Activated naive CD8-positive, alpha-beta T cell treated with anti-CD3 and anti-CD28 coated beads, Interleukin-2, amount 50 U/mL, for 24 hours (primary cell): Measurements from ENCODE around the gene BEST3.

Experiments
- ATAC-seq: fragments of 150-1000 bp; cut with Tn5 transposase; one replicate; pipeline ENCODE4 v1.10.0; 2021
- DNase-seq: peaks from one replicate; pipeline ENCODE4 v3.0.0; 2021
- H3K27ac Mint-ChIP-seq: one replicate; pipeline ENCODE4 v1.8.0; 2021; ENCODE audit warnings: mild to moderate bottlenecking, mixed read lengths
- H3K27me3 Mint-ChIP-seq: one replicate; pipeline ENCODE4 v1.8.0; 2021; ENCODE audit warnings: mixed read lengths
- H3K36me3 Mint-ChIP-seq: one replicate; pipeline ENCODE4 v1.8.0; 2021; ENCODE audit warnings: low read depth, mixed read lengths
- H3K4me1 Mint-ChIP-seq: one replicate; pipeline ENCODE4 v1.8.0; 2021; ENCODE audit warnings: mixed read lengths
- H3K4me3 Mint-ChIP-seq: one replicate; pipeline ENCODE4 v1.8.0; 2021; ENCODE audit warnings: mild to moderate bottlenecking, moderate library complexity, mixed read lengths
- H3K9me3 Mint-ChIP-seq: one replicate; pipeline ENCODE4 v1.8.0; 2021; ENCODE audit warnings: mixed read lengths

Gene BEST3

DNA sequence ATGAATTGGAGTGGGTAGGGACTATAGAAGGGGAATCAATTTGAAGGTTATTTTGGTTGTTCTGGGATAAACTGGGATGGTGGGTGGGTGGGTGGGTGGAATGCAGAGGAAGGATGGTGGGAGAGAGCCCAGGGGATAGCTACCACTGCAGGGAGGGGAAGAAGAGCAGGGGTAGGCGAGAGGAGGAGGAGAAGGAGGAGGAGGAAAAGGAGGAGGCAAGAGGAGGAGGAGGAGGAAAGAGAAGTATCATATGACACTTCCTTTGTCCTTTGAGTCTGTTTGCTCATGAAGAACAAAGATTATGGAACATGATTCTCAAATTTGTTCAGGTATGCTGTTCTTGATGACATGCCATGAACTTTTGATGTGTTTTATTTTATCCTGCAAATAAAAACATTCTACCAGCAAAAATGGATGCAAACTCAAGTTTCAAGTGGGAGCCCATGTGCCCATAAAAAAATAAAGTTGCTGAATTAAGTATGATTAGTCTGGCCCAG lies 4.1 kb upstream of the BEST3 start:
- ATAC-seq (no peak), DNase-seq (no peak)
- Mint-ChIP-seq H3K36me3 (no peaks in the 10 kb centered on the region), H3K27me3 (peaks cover 11% of the 10 kb centered on the region), H3K9me3 (no peaks in the 10 kb centered on the region), H3K4me3 (no peak overlapping the region), H3K4me1 (no peaks in the 10 kb centered on the region), H3K27ac (no peak overlapping the region)

DNA sequence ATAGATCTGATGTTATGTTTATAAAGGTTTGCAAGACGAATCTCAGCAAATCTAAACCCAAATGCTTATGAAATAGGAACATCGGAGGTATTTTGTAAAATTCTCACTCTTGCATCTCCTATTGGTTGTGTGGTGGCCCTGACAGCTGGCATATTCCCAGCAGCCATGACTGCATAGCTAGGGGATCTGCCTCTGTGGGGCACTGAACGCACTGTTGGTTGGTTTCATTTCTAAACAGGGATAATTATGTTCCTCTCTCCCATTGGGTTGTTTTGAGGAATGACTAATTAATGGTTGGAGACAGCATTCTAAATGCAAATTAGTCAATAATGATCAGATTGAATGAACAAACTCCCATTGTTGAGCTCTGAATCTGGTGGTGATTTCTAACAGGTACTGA lies 2.7 kb upstream of the BEST3 start:
- DNase-seq = no peak
- Mint-ChIP-seq H3K4me3 (no peak overlapping the region), H3K27me3 (peaks cover 11% of the 10 kb centered on the region), H3K4me1 (no peaks in the 10 kb centered on the region), H3K9me3 (no peaks in the 10 kb centered on the region), H3K36me3 (no peaks in the 10 kb centered on the region), H3K27ac (no peak overlapping the region)
- no peak for ATAC-seq

- H3K27ac Mint-ChIP-seq = no peak overlapping the region
- no peak overlapping the region for H3K4me3 Mint-ChIP-seq
- ATAC-seq (no peak), DNase-seq (no peak)
- H3K9me3 Mint-ChIP-seq = no peaks in the 10 kb centered on the region
- no peaks in the 10 kb centered on the region for H3K36me3 Mint-ChIP-seq
- peaks cover 3% of the 10 kb centered on the region for H3K27me3 Mint-ChIP-seq
- no peaks in the 10 kb centered on the region for H3K4me1 Mint-ChIP-seq
Measured at GRCh38 chr12:69698054-69698453, 1.0 kb downstream of the BEST3 start.

- Mint-ChIP-seq H3K4me1 (peaks cover 6% of the 10 kb centered on the region), H3K36me3 (no peaks in the 10 kb centered on the region), H3K4me3 (no peak overlapping the region), H3K27ac (no peak overlapping the region), H3K9me3 (no peaks in the 10 kb centered on the region), H3K27me3 (peaks cover 4% of the 10 kb centered on the region)
- ATAC-seq = no peak
- DNase-seq = no peak
Measured at GRCh38 chr12:69694123-69694522, 5.0 kb downstream of the BEST3 start.

DNA sequence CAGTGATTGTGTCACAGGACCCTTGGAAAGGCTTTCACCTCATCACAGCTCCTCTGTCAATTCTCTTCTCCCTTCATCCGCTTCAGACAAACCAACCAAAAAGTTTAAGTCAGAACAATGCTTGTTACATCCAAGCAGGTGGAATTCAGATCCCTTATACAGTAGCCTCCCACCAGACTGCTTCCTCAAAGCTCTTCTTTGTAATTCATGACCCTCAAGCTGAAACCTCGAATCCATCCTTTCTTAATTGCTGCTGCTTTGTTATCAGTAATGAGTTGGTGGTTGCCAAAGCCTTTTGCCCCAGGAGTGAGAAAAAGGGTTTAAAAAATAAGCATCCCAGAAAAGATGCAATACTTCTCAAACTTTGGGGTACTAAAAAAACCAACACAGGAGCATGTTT lies 9.5 kb downstream of the BEST3 start:
- DNase-seq (no peak), ATAC-seq (no peak)
- no peak overlapping the region for H3K27ac Mint-ChIP-seq
- H3K27me3 Mint-ChIP-seq = peaks cover 15% of the 10 kb centered on the region
- H3K4me3 Mint-ChIP-seq = no peak overlapping the region
- H3K9me3 Mint-ChIP-seq = no peaks in the 10 kb centered on the region
- peaks cover 9% of the 10 kb centered on the region for H3K4me1 Mint-ChIP-seq
- H3K36me3 Mint-ChIP-seq = no peaks in the 10 kb centered on the region

DNA sequence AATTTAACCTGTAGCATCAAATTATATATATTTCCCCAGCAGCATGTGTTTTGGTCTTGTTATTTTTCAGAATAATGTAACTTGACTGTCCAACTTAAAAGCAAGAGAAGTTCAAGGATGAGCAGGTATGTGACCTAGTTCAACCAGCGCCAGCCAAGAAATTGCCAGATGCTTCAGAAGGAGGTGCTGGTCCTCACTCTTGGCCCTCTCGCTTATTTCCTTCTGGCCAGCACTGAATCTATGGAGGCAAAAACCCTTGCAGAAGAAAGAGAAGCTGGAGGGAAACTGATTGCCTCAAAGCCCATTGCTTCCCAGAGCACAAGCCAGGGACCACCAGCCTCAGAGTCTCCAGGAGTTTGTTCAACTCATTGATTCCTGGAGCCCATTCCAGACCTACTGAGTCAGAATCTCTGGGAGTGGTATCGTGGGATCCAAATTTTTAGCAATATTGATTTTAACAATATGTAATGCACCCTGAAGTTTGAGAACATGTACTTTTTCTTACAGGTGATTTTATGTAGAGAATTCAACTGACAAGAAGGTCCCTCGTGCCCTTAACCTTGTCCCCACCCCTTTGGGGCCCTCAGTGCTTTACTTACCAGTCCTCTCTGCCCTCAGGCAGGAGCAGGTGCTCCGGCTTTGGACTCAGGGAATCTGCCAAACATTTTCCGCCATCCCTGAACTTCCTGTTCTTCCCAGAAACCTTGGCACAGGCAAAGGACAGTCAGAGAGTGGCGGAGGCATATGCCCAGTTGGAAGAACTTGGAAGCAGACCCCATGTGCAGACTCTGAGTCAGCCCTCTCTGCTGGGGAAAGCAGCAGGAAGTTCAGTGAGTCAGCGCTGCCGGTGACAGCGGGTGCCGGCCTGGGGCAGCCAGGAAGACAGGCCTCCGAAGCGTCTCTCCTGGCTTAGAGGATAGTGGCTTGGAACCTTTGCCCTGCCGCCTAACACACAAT lies 10.4 kb downstream of the BEST3 start:
- peak; percentile 90 for ATAC-seq

DNA sequence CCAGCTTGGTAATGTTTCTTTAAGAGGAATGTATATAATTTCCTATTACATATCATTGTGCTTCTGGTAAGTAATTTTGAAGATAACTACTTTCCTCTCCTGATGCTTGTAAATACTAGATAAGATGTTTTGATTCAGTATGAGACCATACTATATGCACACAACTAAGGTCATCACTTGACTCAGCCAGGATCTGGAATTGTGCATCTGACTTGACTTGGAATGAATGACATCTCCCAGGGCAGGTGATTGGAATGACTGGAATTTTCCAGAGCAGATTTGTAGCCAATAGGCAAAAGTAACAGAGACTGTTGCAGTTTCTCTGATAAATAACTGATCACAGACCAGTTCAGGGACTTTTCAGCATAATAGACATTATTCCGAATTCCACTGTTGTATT lies 11.1 kb downstream of the BEST3 start:
- H3K36me3 Mint-ChIP-seq = no peaks in the 10 kb centered on the region
- H3K27ac Mint-ChIP-seq = no peak overlapping the region
- ATAC-seq (no peak), DNase-seq (no peak)
- no peak overlapping the region for H3K4me3 Mint-ChIP-seq
- peaks cover 9% of the 10 kb centered on the region for H3K4me1 Mint-ChIP-seq
- H3K27me3 Mint-ChIP-seq = peaks cover 16% of the 10 kb centered on the region
- H3K9me3 Mint-ChIP-seq = no peaks in the 10 kb centered on the region

More for the DNA sequence above, 10.4 kb downstream of the BEST3 start:
- H3K4me3 Mint-ChIP-seq = no peak overlapping the region
- H3K27me3 Mint-ChIP-seq = peaks cover 16% of the 10 kb centered on the region
- H3K9me3 Mint-ChIP-seq = no peaks in the 10 kb centered on the region
- H3K27ac Mint-ChIP-seq = no peak overlapping the region
- DNase-seq = peak; percentile 26
- H3K36me3 Mint-ChIP-seq = no peaks in the 10 kb centered on the region
- peaks cover 9% of the 10 kb centered on the region for H3K4me1 Mint-ChIP-seq

- peaks cover 16% of the 10 kb centered on the region for H3K27me3 Mint-ChIP-seq
- peaks cover 9% of the 10 kb centered on the region for H3K4me1 Mint-ChIP-seq
- no peaks in the 10 kb centered on the region for H3K9me3 Mint-ChIP-seq
- no peak overlapping the region for H3K27ac Mint-ChIP-seq
- no peak for DNase-seq
- no peak for ATAC-seq
- H3K36me3 Mint-ChIP-seq = no peaks in the 10 kb centered on the region
- H3K4me3 Mint-ChIP-seq = no peak overlapping the region
Measured at GRCh38 chr12:69687390-69687789, 11.7 kb downstream of the BEST3 start.

DNA sequence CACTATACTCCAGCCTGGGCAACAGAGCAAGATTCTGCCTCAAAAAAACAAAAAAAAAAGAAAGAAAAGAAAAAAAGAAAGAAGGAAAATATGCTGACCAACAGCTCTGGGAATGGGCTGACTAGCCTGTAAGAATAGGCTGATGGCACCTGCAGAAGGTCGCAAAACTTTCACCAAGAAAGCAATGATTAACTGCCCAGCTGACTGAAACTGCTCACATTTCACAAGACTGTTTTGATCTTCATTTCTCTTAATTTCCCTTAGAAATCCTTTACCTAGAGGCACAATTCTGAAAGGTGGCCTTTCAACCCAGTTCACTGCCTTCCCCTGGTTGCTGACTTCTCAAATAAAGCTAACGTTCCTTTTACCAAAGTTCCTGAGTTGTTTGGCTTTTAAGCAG lies 12.4 kb downstream of the BEST3 start:
- DNase-seq (no peak), ATAC-seq (no peak)
- Mint-ChIP-seq H3K36me3 (no peaks in the 10 kb centered on the region), H3K4me1 (peaks cover 9% of the 10 kb centered on the region), H3K9me3 (no peaks in the 10 kb centered on the region), H3K4me3 (no peak overlapping the region), H3K27ac (no peak overlapping the region), H3K27me3 (peaks cover 16% of the 10 kb centered on the region)

GRCh38 chr12:69685810-69686209 lies 13.3 kb downstream of the BEST3 start:
- Mint-ChIP-seq H3K27ac (no peak overlapping the region), H3K27me3 (peaks cover 15% of the 10 kb centered on the region), H3K9me3 (no peaks in the 10 kb centered on the region), H3K36me3 (no peaks in the 10 kb centered on the region), H3K4me3 (no peak overlapping the region), H3K4me1 (peaks cover 9% of the 10 kb centered on the region)
- no peak for DNase-seq
- peak; percentile 82 for ATAC-seq

DNA sequence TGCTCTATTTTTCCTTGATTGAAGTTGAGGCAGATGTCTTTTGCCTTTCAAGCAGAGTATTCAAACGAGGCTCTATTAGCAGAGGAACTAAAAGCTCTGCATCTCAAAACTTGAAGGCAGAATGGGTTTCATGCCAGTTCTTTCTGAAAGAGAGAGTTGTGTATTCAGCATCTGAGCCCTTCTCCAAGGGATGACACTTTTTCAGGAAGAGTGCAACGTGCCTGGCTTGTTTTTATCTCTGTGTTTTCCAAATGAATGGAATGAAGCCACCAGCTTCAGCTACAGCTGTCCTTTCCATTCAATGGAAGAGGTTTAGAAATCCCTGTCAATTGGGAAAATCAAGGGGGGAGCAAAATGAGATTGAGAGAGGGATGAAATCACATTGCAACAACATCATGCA lies 14.6 kb downstream of the BEST3 start:
- Mint-ChIP-seq H3K27ac (no peak overlapping the region), H3K27me3 (peaks cover 14% of the 10 kb centered on the region), H3K4me3 (no peak overlapping the region), H3K36me3 (no peaks in the 10 kb centered on the region), H3K9me3 (no peaks in the 10 kb centered on the region), H3K4me1 (peaks cover 6% of the 10 kb centered on the region)
- DNase-seq (no peak), ATAC-seq (no peak)

DNA sequence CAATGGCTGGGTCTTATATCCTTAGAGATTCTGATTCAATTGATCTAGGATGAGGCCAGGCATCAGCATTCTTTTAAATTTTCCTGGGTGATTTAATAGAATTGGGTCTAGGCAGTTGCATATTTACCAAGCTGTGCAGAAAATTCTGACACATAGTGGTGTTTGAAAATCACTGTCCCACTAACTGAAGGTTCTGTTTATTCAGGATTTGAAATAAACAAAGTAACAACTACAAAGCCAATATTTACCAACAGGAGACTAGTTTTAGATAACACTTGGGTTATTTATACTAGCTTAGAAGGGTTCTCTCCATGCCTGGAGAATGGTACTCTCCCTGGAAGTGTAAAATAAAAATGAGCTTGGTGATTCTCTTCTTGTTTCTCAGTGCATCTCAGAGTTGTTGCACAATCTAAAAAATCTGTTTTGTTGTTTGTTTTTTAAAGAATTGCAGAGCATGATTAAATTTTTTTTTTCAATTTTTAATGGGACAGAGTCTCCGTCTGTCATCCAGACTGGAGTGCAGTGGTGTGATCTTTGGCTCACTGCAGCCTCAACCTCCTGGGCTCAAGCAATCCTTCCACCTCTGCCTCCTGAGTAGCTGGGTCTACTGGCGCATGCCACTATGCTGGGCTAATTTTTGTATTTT lies 16.9 kb downstream of the BEST3 start:
- H3K27ac Mint-ChIP-seq = no peak overlapping the region
- H3K4me3 Mint-ChIP-seq = no peak overlapping the region
- ATAC-seq (no peak), DNase-seq (no peak)
- no peaks in the 10 kb centered on the region for H3K36me3 Mint-ChIP-seq
- peaks cover 17% of the 10 kb centered on the region for H3K27me3 Mint-ChIP-seq
- no peaks in the 10 kb centered on the region for H3K4me1 Mint-ChIP-seq
- H3K9me3 Mint-ChIP-seq = no peaks in the 10 kb centered on the region

- H3K36me3 Mint-ChIP-seq = no peaks in the 10 kb centered on the region
- no peaks in the 10 kb centered on the region for H3K4me1 Mint-ChIP-seq
- ATAC-seq (no peak), DNase-seq (no peak)
- peaks cover 3% of the 10 kb centered on the region for H3K27me3 Mint-ChIP-seq
- H3K9me3 Mint-ChIP-seq = no peaks in the 10 kb centered on the region
- H3K4me3 Mint-ChIP-seq = no peak overlapping the region
- no peak overlapping the region for H3K27ac Mint-ChIP-seq
Measured at GRCh38 chr12:69679119-69679518, 20.0 kb downstream of the BEST3 start.

DNA sequence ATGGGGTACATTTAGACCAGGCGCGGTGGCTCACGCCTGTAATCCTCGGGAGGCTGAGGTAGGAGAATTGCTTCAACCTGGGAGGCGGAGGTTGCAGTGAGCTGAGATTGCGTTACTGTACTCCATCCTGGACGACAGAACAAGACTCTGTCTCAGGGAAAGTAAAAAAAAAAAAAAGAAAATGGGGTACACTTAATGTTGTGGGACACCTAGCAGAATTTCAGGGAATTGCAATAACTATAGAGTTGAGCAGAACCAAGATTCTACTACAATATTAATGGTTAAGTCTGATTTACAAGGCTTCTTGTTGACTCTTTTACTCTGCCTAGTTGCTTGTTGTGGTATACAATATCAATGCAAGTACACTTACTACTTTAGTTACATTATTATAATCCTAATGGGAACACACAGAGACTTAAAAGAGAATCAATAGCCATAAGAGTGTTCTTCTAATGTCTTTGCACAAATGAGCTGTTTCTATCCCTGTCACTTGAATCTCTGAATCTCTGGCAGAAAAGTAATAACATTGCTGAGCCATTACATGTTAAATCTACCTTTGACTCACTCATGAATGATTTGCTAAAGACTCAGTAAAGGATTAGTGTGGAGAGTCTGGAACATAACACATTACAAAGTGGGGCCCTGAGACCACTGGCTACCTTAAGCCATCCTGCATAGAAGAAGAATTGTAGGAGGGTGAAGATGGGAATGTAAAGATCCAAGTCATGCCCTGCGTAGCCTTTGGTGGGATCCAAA lies 22.7 kb downstream of the BEST3 start:
- no peaks in the 10 kb centered on the region for H3K4me1 Mint-ChIP-seq
- H3K4me3 Mint-ChIP-seq = no peak overlapping the region
- ATAC-seq (no peak), DNase-seq (no peak)
- no peaks in the 10 kb centered on the region for H3K36me3 Mint-ChIP-seq
- H3K27me3 Mint-ChIP-seq = peaks cover 3% of the 10 kb centered on the region
- no peaks in the 10 kb centered on the region for H3K9me3 Mint-ChIP-seq
- no peak overlapping the region for H3K27ac Mint-ChIP-seq
